ENCODE measurements around the gene PDZD4. TPM values are rescaled to one million over a fixed set of nuclear protein-coding genes. Genes with fewer than 3 reads are reported as not detected.

The PDZD4 gene
- total RNA-seq, 1 donor from 2014 or later: 165 TPM

DNA sequence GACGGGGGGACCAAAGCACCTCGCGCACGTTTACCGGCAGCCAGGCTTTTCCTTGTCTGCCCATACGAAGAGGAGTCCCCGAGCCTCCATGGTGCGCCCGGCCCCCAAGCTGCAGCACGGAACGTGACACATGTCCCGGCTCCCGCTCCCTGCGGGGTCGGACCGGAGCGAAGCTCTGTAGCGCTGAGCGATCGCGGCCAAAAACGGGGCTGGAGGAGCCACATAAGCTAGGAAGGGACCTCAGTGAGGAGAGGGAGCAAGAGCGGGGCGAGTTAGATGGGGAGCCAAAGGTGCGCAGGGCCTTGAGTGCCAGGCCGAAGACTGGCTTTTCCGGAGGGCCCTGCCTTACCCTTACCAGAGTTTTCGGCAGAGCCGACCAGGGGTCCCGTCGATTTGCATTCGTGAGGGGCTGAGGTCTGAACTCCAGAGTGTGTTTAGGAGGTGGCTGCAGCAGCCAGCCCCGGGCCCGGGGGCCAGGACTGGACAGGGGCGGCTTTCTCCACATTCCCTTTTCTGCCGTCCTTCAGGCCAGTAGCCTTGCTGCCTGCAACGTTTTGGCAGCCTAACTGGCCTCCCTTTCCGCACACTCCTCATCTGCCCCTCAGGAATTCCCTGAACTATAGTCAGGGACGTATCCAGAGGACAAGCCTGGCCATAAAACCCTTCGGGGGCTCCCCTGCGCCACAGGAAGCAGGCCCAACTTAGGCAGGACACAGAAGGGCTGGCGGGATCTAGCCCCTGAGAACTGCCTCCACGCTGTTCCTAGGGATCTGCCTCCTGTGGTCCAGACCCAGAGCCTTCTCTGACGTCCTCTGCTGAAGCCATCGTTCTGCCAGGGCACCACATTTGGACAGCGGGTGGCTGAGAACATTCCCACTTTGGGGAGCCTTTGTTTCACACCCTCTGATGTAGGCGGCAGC lies 35.2 kb downstream of the PDZD4 start:
- FAIRE-seq (no peak), DNase-seq (ENCODE audit: low spot score in 2 of 2) (no peak)

DNA sequence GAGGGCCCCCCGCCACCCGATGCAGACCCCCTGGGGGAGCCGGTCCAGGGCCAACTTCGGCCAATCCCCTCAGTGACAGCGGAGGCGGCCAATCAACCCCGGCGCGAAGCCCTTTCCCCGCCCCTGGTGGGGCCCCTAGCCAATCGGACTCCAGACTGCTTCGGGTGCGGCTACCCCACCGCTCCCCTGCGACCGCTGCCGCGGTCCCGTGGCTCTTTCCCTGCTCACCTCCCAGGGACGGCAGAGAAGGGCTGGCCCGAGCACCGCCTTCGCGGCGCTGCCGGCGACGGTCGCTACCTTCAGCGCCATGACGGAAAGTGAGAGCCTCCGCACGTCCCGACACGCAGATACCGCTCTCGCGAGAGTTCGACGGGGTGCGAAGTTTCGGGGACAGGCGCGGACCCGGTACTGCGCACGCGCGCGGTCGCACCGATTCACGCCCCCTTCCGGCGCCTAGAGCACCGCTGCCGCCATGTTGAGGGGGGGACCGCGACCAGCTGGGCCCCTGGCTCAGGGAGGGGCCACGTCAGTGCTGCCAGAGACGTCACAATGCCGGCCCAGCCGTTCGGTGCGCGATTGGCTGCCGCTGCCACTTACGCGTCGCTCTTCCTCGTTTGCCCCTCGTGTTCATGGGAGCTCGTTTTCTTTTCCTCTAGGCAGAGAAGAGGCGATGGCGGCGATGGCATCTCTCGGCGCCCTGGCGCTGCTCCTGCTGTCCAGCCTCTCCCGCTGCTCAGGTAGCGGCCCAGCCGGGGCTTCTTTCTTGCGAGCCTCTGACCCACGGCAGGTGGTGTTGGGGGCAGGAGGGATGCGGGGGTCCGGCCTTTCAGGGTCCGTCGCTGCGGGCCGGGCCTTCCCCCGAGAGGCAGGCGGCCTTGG lies 36.1 kb downstream of the PDZD4 start, which contains the start of the genes IDH3G and SSR4:
Gene IDH3G (minus strand): TSS at position 358 of the 879 bp plus-strand sequence. CDS start 49 bp downstream, at position 309.
Gene SSR4 (plus strand): TSS at position 651 of the 879 bp plus-strand sequence. CDS start 20 bp downstream, at position 671.
- peak; percentile 96 to 97 for DNase-seq (ENCODE audit: low spot score in 2 of 2)
- FAIRE-seq: no peak

DNA sequence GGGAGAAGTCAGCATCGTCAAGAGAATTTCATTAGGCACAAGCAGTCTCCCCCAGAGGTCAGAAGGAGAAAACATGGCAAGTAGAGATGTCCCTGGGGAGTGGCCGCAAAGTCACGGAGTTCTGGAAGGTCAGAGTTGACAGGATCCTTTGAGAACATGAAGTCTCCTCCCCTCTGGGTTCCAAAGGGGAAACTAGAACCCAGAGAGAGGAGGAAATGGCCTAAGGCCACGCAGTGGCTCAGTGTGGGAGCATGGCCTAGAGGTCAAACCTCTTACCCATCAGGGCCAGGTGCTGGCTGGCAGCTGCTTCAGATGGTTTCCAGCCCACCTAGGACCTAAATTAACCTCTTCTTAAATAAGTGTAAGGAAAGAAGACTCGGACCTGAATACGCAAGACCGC lies 37.1 kb downstream of the PDZD4 start:
- FAIRE-seq (no peak), DNase-seq (ENCODE audit: low spot score in 2 of 2) (no peak)

GRCh38 chrX:153792368-153792767 lies 38.0 kb downstream of the PDZD4 start:
- no peak for DNase-seq (ENCODE audit: low spot score in 2 of 2)
- no peak for FAIRE-seq

DNA sequence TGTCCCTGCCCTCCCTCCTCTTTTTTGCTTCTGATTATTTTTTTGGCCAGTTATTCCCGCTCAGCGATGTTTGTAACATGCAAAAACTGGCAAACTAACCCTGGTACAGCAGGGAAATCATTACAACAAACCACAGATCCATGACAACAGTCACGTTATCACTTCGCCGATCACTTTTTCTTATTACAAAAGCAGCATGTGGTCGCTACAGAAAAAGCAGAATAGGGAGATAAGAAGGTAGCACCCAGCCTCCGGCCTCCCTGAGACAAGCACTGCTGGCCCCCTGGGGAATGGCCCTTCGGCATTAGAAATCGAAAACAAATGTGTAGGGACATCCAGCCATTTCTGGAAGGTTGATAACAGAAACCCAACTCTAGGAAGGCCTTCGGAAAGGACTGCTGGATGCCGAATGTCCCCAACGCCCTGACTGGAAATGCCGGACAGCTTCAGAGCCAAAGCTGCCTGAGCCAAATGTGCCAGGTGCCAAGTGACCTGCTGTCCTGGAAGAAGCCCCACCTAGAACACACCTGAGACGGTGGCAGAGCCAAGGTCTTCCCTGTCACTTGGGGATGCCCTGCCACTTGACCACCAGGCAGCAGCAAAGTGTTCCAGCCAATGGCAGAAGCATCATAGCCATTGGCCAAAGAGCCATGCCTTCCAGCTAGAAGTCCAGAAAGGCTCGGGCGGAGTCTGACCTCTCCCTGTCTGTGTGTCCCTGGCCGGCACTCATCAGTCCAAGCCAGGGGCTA lies 39.1 kb downstream of the PDZD4 start:
- DNase-seq (ENCODE audit: low spot score in 2 of 2): no peak
- no peak for FAIRE-seq

DNA sequence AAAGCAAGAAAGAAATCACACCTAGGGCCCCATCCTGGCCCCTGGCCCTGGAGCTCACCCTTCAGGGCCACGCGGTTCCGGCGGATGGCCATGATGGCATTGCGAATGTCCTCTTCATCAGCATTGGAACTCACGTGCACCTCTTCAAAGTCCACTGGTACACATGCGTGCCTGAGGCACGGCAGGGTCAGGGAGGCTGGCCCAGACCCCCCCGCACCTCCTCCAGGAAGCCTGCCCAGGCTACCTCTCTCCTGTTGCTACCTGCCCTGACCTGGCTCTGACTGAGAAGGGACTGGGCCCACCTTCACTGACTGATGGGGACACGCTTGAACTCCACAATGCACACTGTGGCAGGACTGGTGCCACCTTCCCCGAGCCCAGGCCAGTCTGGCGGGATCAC lies 40.7 kb downstream of the PDZD4 start:
- FAIRE-seq (no peak), DNase-seq (ENCODE audit: low spot score in 2 of 2) (no peak)

- FAIRE-seq (no peak), DNase-seq (ENCODE audit: low spot score in 2 of 2) (no peak)
Measured at GRCh38 chrX:153786669-153787068, 43.7 kb downstream of the PDZD4 start.

DNA sequence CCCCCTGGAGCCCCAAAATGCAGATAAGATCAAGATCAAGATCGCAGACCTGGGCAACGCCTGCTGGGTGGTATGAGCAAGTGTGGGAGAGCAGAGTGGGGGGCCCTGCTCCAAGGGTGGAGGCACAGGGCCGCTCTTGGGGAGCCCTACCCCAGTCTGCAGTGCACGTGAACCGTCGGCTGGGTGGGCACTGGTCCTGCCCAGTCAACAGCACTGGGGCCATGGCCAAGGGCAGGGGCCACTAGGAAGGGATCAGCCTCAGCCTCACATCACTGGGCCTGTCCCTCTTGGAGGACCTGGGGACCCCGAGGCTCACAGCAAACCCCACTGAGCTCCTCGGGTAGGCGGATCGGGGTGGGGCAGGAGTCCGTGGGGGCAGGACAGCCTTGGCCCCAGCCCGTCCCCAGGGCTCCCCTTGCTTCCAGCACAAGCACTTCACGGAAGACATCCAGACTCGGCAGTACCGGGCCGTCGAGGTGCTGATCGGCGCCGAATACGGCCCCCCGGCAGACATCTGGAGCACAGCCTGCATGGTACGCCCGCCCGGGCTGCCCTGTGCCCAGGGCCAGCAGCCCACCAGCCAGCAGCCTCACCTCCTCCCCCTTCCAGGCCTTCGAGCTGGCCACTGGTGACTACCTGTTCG lies 45.9 kb downstream of the PDZD4 start:
- DNase-seq (ENCODE audit: low spot score in 2 of 2): no peak
- no peak for FAIRE-seq

GRCh38 chrX:153783378-153784013 lies 46.8 kb downstream of the PDZD4 start:
- FAIRE-seq: no peak
- no peak for DNase-seq (ENCODE audit: low spot score in 2 of 2)

GRCh38 chrX:153782871-153783270 lies 47.5 kb downstream of the PDZD4 start:
- DNase-seq (ENCODE audit: low spot score in 2 of 2) (no peak), FAIRE-seq (no peak)

- FAIRE-seq (no peak), DNase-seq (ENCODE audit: low spot score in 2 of 2) (no peak)
Measured at GRCh38 chrX:153782313-153782712, 48.0 kb downstream of the PDZD4 start.

- no peak for FAIRE-seq
- no peak for DNase-seq (ENCODE audit: low spot score in 2 of 2)
Measured at GRCh38 chrX:153781428-153782047, 48.8 kb downstream of the PDZD4 start.

GRCh38 chrX:153780678-153781427 lies 49.5 kb downstream of the PDZD4 start, which contains the start of gene SRPK3:
TSS of gene SRPK3 (plus strand) at chrX:153781041. CDS start at chrX:153781087, 46 bp downstream.
- no peak for FAIRE-seq
- DNase-seq (ENCODE audit: low spot score in 2 of 2): peak; percentile 48 to 56

DNA sequence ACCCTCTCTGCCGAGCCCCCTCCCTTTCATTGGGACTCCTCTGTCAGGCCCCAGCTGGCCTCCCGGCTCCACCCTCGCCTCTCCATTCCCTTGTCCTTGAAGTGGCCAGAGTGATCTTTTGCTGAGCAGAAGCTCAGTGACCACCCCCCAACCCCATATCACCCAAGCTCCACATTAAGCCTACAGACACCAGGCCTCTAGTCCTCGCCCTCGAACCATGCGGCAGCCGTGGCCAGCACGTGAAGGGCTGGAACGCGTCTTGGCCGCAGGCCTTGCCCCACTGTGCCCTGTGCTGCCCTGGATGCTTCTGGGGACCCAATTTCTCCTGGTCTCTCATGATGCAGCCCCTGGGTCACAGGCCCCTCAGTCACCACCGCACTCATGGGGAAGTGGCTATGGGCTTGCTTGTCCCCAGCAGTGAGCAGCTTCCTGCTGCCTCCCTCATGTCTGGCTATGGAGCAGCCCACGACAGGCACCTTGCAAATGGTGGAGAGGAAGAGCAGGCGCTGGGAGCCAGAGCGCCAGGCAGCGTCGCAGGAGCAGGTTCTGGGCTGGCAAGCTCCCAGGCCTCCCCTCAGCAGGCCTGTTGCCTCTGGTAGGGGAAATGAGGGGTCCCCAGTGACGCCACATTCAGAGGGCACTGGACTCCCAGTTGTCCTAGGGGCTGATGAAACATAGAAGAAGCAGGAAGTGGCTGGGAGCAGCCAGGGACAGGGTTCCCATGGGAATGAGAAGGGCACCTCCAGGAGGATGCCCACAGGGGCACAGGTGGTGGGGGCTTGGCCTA lies 50.3 kb downstream of the PDZD4 start:
- FAIRE-seq: no peak
- no peak for DNase-seq (ENCODE audit: low spot score in 2 of 2)

DNA sequence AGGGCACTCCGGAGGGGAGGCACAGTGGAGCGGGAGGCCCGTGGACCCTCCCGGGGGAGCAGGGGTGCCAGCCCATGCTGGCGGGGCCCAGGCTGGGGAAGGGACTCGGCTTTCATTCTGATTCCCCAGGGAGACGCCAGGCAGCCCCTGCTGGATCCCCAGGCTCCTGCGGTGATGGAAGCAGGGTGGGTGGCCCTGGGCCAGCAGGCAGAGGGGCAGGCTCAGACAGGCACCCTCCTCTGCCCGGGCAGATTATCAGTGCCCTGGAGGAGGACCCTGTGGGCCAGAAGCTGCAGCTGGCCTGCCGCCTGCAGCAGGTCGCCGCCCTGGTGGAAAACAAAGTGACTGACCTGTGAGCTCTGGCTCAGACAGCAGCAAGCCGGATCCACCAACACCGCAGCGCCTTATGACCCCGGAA lies 51.7 kb downstream of the PDZD4 start:
- no peak for DNase-seq (ENCODE audit: low spot score in 2 of 2)

DNA sequence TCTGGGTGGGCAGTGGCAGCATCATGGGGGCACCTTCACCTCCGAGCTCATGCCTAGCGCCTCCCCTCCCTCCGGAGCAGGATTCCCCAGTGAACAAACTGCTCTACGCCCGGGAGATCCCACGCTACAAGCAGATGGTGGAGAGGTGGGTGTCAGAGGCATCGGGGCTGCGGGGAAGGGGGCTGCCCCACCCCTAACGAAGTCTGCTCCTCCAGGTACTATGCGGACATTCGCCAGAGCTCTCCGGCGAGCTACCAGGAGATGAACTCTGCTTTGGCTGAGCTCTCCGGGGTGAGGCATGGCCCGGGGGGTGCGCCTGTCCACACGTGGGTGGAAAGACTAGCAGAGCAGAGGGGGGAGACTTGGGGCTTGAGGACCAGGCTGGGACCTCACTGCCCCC lies 52.2 kb downstream of the PDZD4 start:
- FAIRE-seq: no peak
- DNase-seq (ENCODE audit: low spot score in 2 of 2): no peak

More for the DNA sequence above, 51.7 kb downstream of the PDZD4 start:
- FAIRE-seq: no peak

Data from frontal cortex (tissue), 4 donors.